ENCODE data around the gene PRKCH. TPM values are rescaled to one million over a fixed set of nuclear protein-coding genes. Genes with fewer than 3 reads are reported as not detected.

The PRKCH gene
- total RNA-seq, 1 experiment from 2014 or later = 2.7 TPM

- Histone ChIP-seq H3K4me3 (ENCODE audit: low read depth in 2 of 2, low read length in 2 of 2) (no peak overlapping the region), H3K27me3 (ENCODE audit: control insufficient read depth, insufficient read depth, low read length) (no peaks in the 10 kb centered on the region), H3K36me3 (ENCODE audit: control insufficient read depth, insufficient read depth, low read length) (no peaks in the 10 kb centered on the region), H3K9me3 (ENCODE audit: control insufficient read depth, insufficient read depth, low read depth, low read length) (no peaks in the 10 kb centered on the region), H3K27ac (ENCODE audit: low read length) (no peak overlapping the region), H3K4me1 (ENCODE audit: control insufficient read depth, insufficient read depth, low read length) (peaks cover 23% of the 10 kb centered on the region)
- POLR2A ChIA-PET = no interaction called here
- CTCF ChIA-PET = no interaction called here
- ATAC-seq = no peak
- no TSS peak for BruUV-seq (replicated peaks)
- in situ Hi-C loops (cut with HindIII; ENCODE audit: low pct_unique_long_range_greater_than_20kb, low sequenced_read_pairs) = no loop called here
- intact Hi-C loops (cut with micrococcal nuclease; ENCODE audit: unreplicated experiment) = no loop called here
- DNase-seq (ENCODE audit: low read depth, low spot score) = no peak
- TF ChIP-seq TCF7L2 (IDR thresholded peaks at IDR 0.05; ENCODE audit: low read depth, low read length) (no peak), CTCF (IDR thresholded peaks at IDR 0.05) (no peak), POLR2AphosphoS5 (IDR thresholded peaks at IDR 0.05; ENCODE audit: low read depth, low read length) (no peak), SIN3A (IDR thresholded peaks at IDR 0.05; ENCODE audit: borderline replicate concordance, insufficient read depth, low read depth, low read length) (no peak), REST (IDR thresholded peaks at IDR 0.05; ENCODE audit: insufficient read depth in 1 of 2, low read depth in 2 of 2, low read length in 1 of 2) (no peak)
Observed at GRCh38 chr14:61563880-61564617, 242.7 kb downstream of the PRKCH start.

DNA sequence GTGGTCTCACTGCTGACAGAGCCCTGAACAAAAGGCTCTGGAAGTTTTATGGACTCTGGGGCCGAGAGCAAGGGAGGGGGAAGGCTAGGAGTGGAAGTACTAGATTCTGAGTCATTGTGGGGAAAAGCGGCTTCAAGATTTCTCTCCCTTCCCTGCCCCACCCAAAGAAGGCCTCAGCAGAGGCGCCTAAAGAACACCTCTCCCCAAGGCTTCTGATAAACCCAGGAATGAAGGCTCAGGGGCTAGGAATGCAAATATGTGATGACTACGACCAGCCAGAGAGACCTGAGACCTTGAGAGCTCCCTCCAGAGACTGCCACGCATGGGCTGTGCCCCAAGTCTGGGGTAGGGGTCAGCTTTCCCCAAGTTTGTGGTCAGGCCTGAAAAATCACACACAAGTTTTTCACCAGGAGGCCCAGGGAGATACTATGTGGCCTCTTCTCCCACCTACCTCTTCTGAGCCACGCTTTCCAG, 243.3 kb downstream of the PRKCH start:
- in situ Hi-C loops (cut with HindIII; ENCODE audit: low pct_unique_long_range_greater_than_20kb, low sequenced_read_pairs) = no loop called here
- H3K9me3 ChIP-seq (ENCODE audit: control insufficient read depth, insufficient read depth, low read depth, low read length) = no peaks in the 10 kb centered on the region
- DNase-seq (ENCODE audit: low read depth, low spot score) = no peak
- no peaks in the 10 kb centered on the region for H3K36me3 ChIP-seq (ENCODE audit: control insufficient read depth, insufficient read depth, low read length)
- no peak for TF ChIP-seq POLR2AphosphoS5 (IDR thresholded peaks at IDR 0.05; ENCODE audit: low read depth, low read length)
- intact Hi-C loops (cut with micrococcal nuclease; ENCODE audit: unreplicated experiment) = no loop called here
- ChIA-PET POLR2A (no interaction called here), CTCF (no interaction called here)
- no peak for ATAC-seq
- H3K27me3 ChIP-seq (ENCODE audit: control insufficient read depth, insufficient read depth, low read length) = no peaks in the 10 kb centered on the region
- BruUV-seq (replicated peaks) = no TSS peak
- H3K4me3 ChIP-seq (ENCODE audit: low read depth in 2 of 2, low read length in 2 of 2) = no peak overlapping the region
- H3K27ac ChIP-seq (ENCODE audit: low read length) = no peak overlapping the region
- H3K4me1 ChIP-seq (ENCODE audit: control insufficient read depth, insufficient read depth, low read length) = peaks cover 24% of the 10 kb centered on the region

GRCh38 chr14:61565181-61565580, 243.8 kb downstream of the PRKCH start:
- TF ChIP-seq POLR2AphosphoS5 (IDR thresholded peaks at IDR 0.05; ENCODE audit: low read depth, low read length) (no peak), SIN3A (IDR thresholded peaks at IDR 0.05; ENCODE audit: borderline replicate concordance, insufficient read depth, low read depth, low read length) (no peak), TCF7L2 (IDR thresholded peaks at IDR 0.05; ENCODE audit: low read depth, low read length) (no peak), REST (IDR thresholded peaks at IDR 0.05; ENCODE audit: insufficient read depth in 1 of 2, low read depth in 2 of 2, low read length in 1 of 2) (no peak), CTCF (IDR thresholded peaks at IDR 0.05) (no peak)
- CTCF ChIA-PET = no interaction called here
- peaks cover 24% of the 10 kb centered on the region for H3K4me1 ChIP-seq (ENCODE audit: control insufficient read depth, insufficient read depth, low read length)
- intact Hi-C loops (cut with micrococcal nuclease; ENCODE audit: unreplicated experiment) (no loop called here), in situ Hi-C loops (cut with HindIII; ENCODE audit: low pct_unique_long_range_greater_than_20kb, low sequenced_read_pairs) (no loop called here)
- no peaks in the 10 kb centered on the region for H3K27me3 ChIP-seq (ENCODE audit: control insufficient read depth, insufficient read depth, low read length)
- POLR2A ChIA-PET = no interaction called here
- DNase-seq (ENCODE audit: low read depth, low spot score) (no peak), ATAC-seq (no peak)
- BruUV-seq (replicated peaks) = no TSS peak
- no peak overlapping the region for H3K4me3 ChIP-seq (ENCODE audit: low read depth in 2 of 2, low read length in 2 of 2)
- no peak overlapping the region for H3K27ac ChIP-seq (ENCODE audit: low read length)
- H3K36me3 ChIP-seq (ENCODE audit: control insufficient read depth, insufficient read depth, low read length) = no peaks in the 10 kb centered on the region
- no peaks in the 10 kb centered on the region for H3K9me3 ChIP-seq (ENCODE audit: control insufficient read depth, insufficient read depth, low read depth, low read length)

Measured in Panc1 (cell line).